Omental fat pad (tissue), 4 donors: ENCODE measurements around the gene FGD4. TPM values are rescaled to one million over a fixed set of nuclear protein-coding genes. Genes with fewer than 3 reads are reported as not detected.

ENCODE experiments used
- ATAC-seq: fragments of 150-250 bp; one replicate; pipeline ENCODE4 v1.9.1; 2016; ENCODE audit warnings: mild to moderate bottlenecking, moderate library complexity; ENCODE audit not compliant: low FRiP score
- DNase-seq: peaks from one replicate; pipeline ENCODE4 v3.0.0-alpha.2; 2019; ENCODE audit warnings: low spot score
- CTCF ChIP-seq, 3 donors: fragments of 450-650 bp; IDR thresholded peaks; one replicate each; pipeline ENCODE4 v1.5.1; 2016 to 2017; ENCODE audit warnings: antibody characterized with exemption in 3 of 3, mild to moderate bottlenecking in 3 of 3, moderate library complexity in 2 of 3
- total RNA-seq, 4 donors: library from RNA; depleted of rRNA; stranded (reverse); fragments of >200 nt; gene quantifications; one replicate each; pipeline ENCODE4 v1.1.0, GENCODE V29; 2016

The FGD4 gene
- total RNA-seq, 4 donors from 2014 or later: 43.1 to 111 (median 51.5) TPM

GRCh38 chr12:32535288-32535999 is 136.1 kb downstream of the FGD4 start:
- DNase-seq: peak; percentile 32
- no peak for TF ChIP-seq CTCF (IDR thresholded peaks at IDR 0.05)
- peak; percentile 69 for ATAC-seq

DNA sequence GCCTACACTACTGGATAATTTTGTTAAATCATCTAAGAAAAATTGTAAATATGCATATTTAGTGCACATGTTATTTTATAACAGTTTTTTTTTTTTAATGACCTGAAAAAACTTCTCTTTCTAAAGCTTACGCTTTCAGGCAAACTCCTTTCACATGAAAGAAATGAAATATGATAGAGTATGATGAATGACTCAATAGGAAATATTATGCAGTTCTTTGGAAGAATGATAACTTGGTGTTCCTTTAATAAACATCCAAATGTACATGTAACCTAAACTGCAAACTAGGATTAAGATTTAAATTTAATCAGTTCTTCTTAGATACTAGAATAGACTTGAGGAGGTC is 136.6 kb downstream of the FGD4 start:
- TF ChIP-seq CTCF (IDR thresholded peaks at IDR 0.05): no peak
- ATAC-seq: no peak

GRCh38 chr12:32541754-32542374 is 142.5 kb downstream of the FGD4 start:
- TF ChIP-seq CTCF (IDR thresholded peaks at IDR 0.05): no peak
- DNase-seq: no peak
- peak; percentile 67 for ATAC-seq

More for the DNA sequence above, 136.6 kb downstream of the FGD4 start:
- no peak for DNase-seq

DNA sequence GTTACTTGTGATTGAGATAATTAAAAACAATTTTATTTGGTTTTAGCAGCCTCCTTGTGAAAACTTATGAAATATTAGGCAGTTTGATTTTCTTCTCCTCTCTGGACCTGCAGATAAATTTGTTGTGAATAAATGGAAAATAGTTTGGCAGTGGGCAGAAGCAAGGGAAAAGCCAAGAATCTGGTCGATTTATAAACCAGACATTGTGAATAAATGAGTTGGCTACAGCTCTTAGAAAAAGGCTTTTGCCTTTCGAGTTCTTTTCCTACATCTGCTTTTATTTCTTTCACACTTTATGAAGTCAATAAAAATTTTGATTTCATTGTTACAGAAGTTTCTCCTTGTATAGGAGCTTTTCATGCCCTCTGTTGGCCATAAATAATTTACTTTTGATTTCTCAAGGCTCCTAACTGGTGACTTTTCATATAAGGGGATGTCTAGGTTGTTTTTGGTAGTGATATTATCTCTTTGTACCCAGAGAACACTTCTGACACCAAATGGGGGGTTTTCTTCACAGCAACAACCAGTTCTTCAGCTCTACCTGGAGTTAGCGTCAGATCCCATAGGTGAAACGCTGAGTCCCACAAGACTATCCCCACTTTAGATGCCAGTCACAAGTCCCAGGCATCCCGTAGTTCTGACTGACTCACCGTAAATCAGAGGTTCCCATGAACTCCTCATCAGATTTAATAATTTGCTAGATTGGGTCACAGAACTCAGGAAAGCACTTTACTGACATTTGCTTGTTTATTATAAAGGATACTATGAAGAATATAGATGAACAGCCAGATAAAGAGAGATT is 143.3 kb downstream of the FGD4 start:
- ATAC-seq (no peak), DNase-seq (no peak)
- no peak for TF ChIP-seq CTCF (IDR thresholded peaks at IDR 0.05)

- TF ChIP-seq CTCF (IDR thresholded peaks at IDR 0.05): no peak
- DNase-seq (no peak), ATAC-seq (no peak)
Observed at GRCh38 chr12:32544893-32545292, 145.5 kb downstream of the FGD4 start.

- TF ChIP-seq CTCF (IDR thresholded peaks at IDR 0.05): no peak
- ATAC-seq (no peak), DNase-seq (no peak)
Observed at GRCh38 chr12:32545413-32545980, 146.1 kb downstream of the FGD4 start.
